K562 (cell line): Measurements from ENCODE around the gene MICU1. TPM values are rescaled to one million over a fixed set of nuclear protein-coding genes. Genes with fewer than 3 reads are reported as not detected.
A peak's percentile ranks its signal among the peaks of the same experiment; 100 is the strongest.

ENCODE experiments used
- ARHGAP35 ChIP-seq: fragments of 450-650 bp; IDR thresholded peaks from 2 replicates; pipeline ENCODE4 v1.6.1; 2018; ENCODE audit not compliant: partially characterized antibody
- GATAD2B ChIP-seq: fragments of 450-650 bp; IDR thresholded peaks from 2 replicates; pipeline ENCODE4 v1.6.1; 2017; ENCODE audit warnings: mild to moderate bottlenecking, borderline replicate concordance
- HDAC8 ChIP-seq: fragments of 450-650 bp; IDR thresholded peaks from 2 replicates; pipeline ENCODE4 v1.6.1; 2016; ENCODE audit warnings: mild to moderate bottlenecking, missing genetic modification characterization, moderate library complexity, missing compliant biosample characterization
- MCM5 ChIP-seq: fragments of 450-650 bp; IDR thresholded peaks from 2 replicates; pipeline ENCODE4 v1.6.1; 2016; ENCODE audit warnings: low read depth
- NR1H2 ChIP-seq: sonication (generic); formaldehyde crosslinking; IDR thresholded peaks from 2 replicates; pipeline ENCODE4 v1.4.0; 2020; ENCODE audit warnings: mild to moderate bottlenecking, missing genetic modification reagents
- PHF20 ChIP-seq: fragments of 450-650 bp; IDR thresholded peaks from 2 replicates; pipeline ENCODE4 v1.6.1; 2018; ENCODE audit not compliant: partially characterized antibody
- POLR2A ChIP-seq: fragments of 450-650 bp; conservative IDR thresholded peaks from 2 replicates; pipeline ENCODE4 v1.6.1; 2016
- SMAD3 ChIP-seq: fragments of 450-650 bp; formaldehyde crosslinking; conservative IDR thresholded peaks from 2 replicates; pipeline ENCODE4 v1.4.0; 2020; ENCODE audit warnings: mild to moderate bottlenecking
- SP2 ChIP-seq: IDR thresholded peaks from 2 replicates; pipeline ENCODE4 v1.6.1; 2011; ENCODE audit warnings: mild to moderate bottlenecking, low read depth, low read length, moderate library complexity; ENCODE audit not compliant: poor library complexity, severe bottlenecking; ENCODE audit errors: extremely low read depth
- STAT5B ChIP-seq: fragments of 250-450 bp; sonication (Bioruptor Pico); IDR thresholded peaks from 2 replicates; pipeline ENCODE4 v1.8.0; 2021; ENCODE audit warnings: mild to moderate bottlenecking, inconsistent platforms
- ZFP1 ChIP-seq: fragments of 450-650 bp; formaldehyde crosslinking; IDR thresholded peaks from 2 replicates; pipeline ENCODE4 v1.4.0; 2020; ENCODE audit warnings: mild to moderate bottlenecking, mixed read lengths
- ZNF224 ChIP-seq: sonication (generic); formaldehyde crosslinking; IDR thresholded peaks from 2 replicates; pipeline ENCODE4 v1.8.0; 2022; ENCODE audit warnings: mild to moderate bottlenecking, missing genetic modification reagents
- ZNF24 ChIP-seq: fragments of 450-650 bp; IDR thresholded peaks from 2 replicates; pipeline ENCODE4 v1.6.1; 2016
- ZNF444 ChIP-seq: fragments of 250-450 bp; sonication (Bioruptor Pico); IDR thresholded peaks from 2 replicates; pipeline ENCODE4 v1.4.0; 2020; ENCODE audit warnings: mild to moderate bottlenecking, moderate library complexity
- ZNF707 ChIP-seq: fragments of 250-450 bp; sonication (Bioruptor Pico); conservative IDR thresholded peaks from 2 replicates; pipeline ENCODE4 v1.8.0; 2022; ENCODE audit warnings: inconsistent platforms, mild to moderate bottlenecking, moderate library complexity
- polyA plus RNA-seq, 8 experiments: library from polyadenylated mRNA; depleted of rRNA in 4 of 8; stranded (reverse) in 5 of 8; unstranded in 3 of 8; fragments of >200 nt; fragmentation: Nextera tagmentation in 2 of 8; fragmentation: Illumina TruSeq in 1 of 8; extraction: Ambion mirVana in 2 of 8; extraction: Trizol in 1 of 8; gene quantifications; 2 replicates each; pipeline versions ENCODE4 v1.2.1 to v1.2.3, GENCODE V29; 2011 to 2014; ENCODE audit warnings: inconsistent platforms in 1 of 8, missing spikeins in 1 of 8
- total RNA-seq, 7 experiments: library from RNA; depleted of rRNA in 6 of 7; stranded (reverse); fragments of >200 nt in 6 of 7; fragmentation: Illumina TruSeq in 2 of 7; extraction: Trizol in 2 of 7; gene quantifications; 2 replicates each; pipeline versions ENCODE4 v1.2.1 to v1.2.3, GENCODE V29; 2011 to 2021; ENCODE audit warnings: low replicate concordance in 1 of 7
- TF ChIP-seq, protein P1 (sequence below): fragments of 200-600 bp; sonication (generic); IDR thresholded peaks from one replicate; pipeline ENCODE4 v1.6.1; 2012; ENCODE audit warnings: mild to moderate bottlenecking, low read depth, low read length, inconsistent platforms
- TF ChIP-seq, protein P2 (sequence below): sonication (generic); formaldehyde crosslinking; IDR thresholded peaks from 2 replicates; pipeline ENCODE4 v1.4.0; 2020; ENCODE audit warnings: mild to moderate bottlenecking, missing genetic modification reagents

The MICU1 gene
- total and polyA plus RNA-seq, 9 of the 15 experiments (the other 6 are each of a cell fraction or from before 2014, with no cell fraction given) = 29.3 to 76.8 (median 48.4) TPM

DNA sequence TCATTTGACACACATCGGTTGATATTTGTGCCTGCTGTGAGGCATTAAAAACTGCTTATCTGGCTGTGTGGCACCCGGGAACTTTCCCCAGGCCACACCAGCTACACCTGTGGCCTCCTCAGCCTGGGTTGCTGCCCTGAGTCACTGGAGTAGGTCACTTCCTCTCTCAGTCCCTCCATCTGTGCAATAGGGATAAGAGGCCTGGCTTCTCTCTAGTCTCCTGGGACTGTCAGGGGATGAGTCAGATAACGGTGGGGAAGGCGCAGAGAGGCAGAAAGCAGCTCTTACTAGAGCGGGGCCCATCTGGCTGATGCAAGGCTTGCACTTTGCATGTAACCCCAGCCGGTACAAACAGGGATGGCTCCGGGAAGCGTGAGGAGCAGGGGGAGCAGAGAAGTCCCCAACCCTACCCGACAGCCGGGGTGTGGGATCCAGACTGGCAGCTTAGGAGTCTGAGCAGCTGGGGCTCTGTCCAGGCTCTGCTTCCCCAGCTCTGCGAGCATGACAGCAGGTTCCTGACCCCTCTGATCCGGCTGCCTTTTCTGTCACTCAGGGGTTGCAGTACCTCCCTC lies 305.1 kb downstream of the MICU1 start (continued):
- TF ChIP-seq, protein P1, sequence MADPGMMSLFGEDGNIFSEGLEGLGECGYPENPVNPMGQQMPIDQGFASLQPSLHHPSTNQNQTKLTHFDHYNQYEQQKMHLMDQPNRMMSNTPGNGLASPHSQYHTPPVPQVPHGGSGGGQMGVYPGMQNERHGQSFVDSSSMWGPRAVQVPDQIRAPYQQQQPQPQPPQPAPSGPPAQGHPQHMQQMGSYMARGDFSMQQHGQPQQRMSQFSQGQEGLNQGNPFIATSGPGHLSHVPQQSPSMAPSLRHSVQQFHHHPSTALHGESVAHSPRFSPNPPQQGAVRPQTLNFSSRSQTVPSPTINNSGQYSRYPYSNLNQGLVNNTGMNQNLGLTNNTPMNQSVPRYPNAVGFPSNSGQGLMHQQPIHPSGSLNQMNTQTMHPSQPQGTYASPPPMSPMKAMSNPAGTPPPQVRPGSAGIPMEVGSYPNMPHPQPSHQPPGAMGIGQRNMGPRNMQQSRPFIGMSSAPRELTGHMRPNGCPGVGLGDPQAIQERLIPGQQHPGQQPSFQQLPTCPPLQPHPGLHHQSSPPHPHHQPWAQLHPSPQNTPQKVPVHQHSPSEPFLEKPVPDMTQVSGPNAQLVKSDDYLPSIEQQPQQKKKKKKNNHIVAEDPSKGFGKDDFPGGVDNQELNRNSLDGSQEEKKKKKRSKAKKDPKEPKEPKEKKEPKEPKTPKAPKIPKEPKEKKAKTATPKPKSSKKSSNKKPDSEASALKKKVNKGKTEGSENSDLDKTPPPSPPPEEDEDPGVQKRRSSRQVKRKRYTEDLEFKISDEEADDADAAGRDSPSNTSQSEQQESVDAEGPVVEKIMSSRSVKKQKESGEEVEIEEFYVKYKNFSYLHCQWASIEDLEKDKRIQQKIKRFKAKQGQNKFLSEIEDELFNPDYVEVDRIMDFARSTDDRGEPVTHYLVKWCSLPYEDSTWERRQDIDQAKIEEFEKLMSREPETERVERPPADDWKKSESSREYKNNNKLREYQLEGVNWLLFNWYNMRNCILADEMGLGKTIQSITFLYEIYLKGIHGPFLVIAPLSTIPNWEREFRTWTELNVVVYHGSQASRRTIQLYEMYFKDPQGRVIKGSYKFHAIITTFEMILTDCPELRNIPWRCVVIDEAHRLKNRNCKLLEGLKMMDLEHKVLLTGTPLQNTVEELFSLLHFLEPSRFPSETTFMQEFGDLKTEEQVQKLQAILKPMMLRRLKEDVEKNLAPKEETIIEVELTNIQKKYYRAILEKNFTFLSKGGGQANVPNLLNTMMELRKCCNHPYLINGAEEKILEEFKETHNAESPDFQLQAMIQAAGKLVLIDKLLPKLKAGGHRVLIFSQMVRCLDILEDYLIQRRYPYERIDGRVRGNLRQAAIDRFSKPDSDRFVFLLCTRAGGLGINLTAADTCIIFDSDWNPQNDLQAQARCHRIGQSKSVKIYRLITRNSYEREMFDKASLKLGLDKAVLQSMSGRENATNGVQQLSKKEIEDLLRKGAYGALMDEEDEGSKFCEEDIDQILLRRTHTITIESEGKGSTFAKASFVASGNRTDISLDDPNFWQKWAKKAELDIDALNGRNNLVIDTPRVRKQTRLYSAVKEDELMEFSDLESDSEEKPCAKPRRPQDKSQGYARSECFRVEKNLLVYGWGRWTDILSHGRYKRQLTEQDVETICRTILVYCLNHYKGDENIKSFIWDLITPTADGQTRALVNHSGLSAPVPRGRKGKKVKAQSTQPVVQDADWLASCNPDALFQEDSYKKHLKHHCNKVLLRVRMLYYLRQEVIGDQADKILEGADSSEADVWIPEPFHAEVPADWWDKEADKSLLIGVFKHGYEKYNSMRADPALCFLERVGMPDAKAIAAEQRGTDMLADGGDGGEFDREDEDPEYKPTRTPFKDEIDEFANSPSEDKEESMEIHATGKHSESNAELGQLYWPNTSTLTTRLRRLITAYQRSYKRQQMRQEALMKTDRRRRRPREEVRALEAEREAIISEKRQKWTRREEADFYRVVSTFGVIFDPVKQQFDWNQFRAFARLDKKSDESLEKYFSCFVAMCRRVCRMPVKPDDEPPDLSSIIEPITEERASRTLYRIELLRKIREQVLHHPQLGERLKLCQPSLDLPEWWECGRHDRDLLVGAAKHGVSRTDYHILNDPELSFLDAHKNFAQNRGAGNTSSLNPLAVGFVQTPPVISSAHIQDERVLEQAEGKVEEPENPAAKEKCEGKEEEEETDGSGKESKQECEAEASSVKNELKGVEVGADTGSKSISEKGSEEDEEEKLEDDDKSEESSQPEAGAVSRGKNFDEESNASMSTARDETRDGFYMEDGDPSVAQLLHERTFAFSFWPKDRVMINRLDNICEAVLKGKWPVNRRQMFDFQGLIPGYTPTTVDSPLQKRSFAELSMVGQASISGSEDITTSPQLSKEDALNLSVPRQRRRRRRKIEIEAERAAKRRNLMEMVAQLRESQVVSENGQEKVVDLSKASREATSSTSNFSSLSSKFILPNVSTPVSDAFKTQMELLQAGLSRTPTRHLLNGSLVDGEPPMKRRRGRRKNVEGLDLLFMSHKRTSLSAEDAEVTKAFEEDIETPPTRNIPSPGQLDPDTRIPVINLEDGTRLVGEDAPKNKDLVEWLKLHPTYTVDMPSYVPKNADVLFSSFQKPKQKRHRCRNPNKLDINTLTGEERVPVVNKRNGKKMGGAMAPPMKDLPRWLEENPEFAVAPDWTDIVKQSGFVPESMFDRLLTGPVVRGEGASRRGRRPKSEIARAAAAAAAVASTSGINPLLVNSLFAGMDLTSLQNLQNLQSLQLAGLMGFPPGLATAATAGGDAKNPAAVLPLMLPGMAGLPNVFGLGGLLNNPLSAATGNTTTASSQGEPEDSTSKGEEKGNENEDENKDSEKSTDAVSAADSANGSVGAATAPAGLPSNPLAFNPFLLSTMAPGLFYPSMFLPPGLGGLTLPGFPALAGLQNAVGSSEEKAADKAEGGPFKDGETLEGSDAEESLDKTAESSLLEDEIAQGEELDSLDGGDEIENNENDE = no peak
- TF ChIP-seq MCM5 (no peak), POLR2A (peak; percentile 88), ZFP1 (CRISPR knock-in tag) (no peak), SP2 (no peak), ZNF707 (no peak), ZNF224 (CRISPR knock-in tag) (no peak), PHF20 (peak; percentile 67), SMAD3 (CRISPR knock-in tag) (peak; percentile 60; the same call in 1 of the 2 replicates), GATAD2B (0 out of 2 replicates have a peak, but pooled peaks have one; percentile 56), STAT5B (CRISPR knock-in tag) (no peak), ARHGAP35 (no peak), ZNF24 (peak; percentile 89), ZNF444 (CRISPR knock-in tag) (no peak), NR1H2 (CRISPR knock-in tag) (0 out of 2 replicates have a peak, but pooled peaks have one; percentile 15), HDAC8 (peak; percentile 77)
- TF ChIP-seq, protein P2, sequence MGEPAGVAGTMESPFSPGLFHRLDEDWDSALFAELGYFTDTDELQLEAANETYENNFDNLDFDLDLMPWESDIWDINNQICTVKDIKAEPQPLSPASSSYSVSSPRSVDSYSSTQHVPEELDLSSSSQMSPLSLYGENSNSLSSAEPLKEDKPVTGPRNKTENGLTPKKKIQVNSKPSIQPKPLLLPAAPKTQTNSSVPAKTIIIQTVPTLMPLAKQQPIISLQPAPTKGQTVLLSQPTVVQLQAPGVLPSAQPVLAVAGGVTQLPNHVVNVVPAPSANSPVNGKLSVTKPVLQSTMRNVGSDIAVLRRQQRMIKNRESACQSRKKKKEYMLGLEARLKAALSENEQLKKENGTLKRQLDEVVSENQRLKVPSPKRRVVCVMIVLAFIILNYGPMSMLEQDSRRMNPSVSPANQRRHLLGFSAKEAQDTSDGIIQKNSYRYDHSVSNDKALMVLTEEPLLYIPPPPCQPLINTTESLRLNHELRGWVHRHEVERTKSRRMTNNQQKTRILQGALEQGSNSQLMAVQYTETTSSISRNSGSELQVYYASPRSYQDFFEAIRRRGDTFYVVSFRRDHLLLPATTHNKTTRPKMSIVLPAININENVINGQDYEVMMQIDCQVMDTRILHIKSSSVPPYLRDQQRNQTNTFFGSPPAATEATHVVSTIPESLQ (CRISPR knock-in tag) = peak; percentile 90; the same call in 1 of the 2 replicates
